ENCODE data around the gene NEIL3.

NEIL3 gene

DNA sequence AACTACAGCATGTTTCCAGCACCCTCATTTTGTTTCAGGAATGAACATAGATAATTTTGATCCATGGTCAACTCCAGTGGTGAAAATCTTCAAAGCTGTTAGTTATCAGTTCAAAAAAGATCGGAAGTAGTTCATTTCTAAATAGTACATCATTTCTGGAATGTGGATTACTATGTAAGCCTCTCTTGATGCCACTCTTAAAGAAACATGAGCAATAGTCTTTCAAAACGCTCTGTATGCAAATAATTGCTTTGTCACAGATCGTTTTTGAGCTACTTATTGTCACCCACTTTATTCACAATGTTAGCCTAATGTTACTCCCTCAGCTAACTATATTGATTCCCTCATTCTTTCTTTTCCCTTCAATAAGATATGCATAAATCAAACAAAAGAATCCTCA, 65.7 kb downstream of the NEIL3 start:
- Histone ChIP-seq H3K36me3 (ENCODE audit: control insufficient read depth, insufficient read depth, low read length) (no peaks in the 10 kb centered on the region), H4K8ac (ENCODE audit: low read depth, low read length) (no peak overlapping the region), H2BK5ac (ENCODE audit: low read length) (no peak overlapping the region)

DNA sequence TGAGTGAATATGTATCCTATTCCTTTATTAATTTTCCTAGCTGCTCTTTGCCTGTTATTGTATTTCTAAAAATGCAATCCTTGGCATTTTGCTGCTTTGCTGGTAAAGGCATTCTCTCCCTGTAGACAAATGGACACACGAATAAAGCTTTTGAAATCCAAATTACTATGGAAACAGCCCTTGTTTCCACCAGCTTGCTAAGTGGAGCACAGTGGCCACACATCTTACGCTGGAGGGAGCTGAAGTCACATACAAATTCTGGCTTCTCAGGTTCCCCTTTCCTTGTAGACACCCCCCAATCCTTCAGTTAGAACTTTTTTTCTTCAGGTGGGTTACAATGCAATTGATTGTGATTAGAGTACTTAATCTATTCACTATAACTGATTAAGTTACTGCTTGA, 66.3 kb downstream of the NEIL3 start:
- no CpG with 5 or more reads among the region's 2 CpGs for WGBS (ENCODE audit: extremely low coverage, insufficient coverage, low lambda C conversion rate)
- Histone ChIP-seq H3K9ac (ENCODE audit: low read length) (no peak overlapping the region), H3K4me3 (ENCODE audit: low read length) (no peak overlapping the region), H4K5ac (ENCODE audit: low read length) (no peak overlapping the region), H3K27me3 (ENCODE audit: insufficient read depth, low read length, poor library complexity) (no peaks in the 10 kb centered on the region), H3K4me2 (ENCODE audit: low read length) (no peak overlapping the region), H2BK15ac (replicated peaks; ENCODE audit: low read depth) (no peak overlapping the region), H2BK120ac (ENCODE audit: low read depth, low read length) (no peak overlapping the region), H2BK5ac (ENCODE audit: low read length) (no peak overlapping the region), H2AK5ac (ENCODE audit: low read length) (no peak overlapping the region), H3K36me3 (ENCODE audit: control insufficient read depth, insufficient read depth, low read length) (no peaks in the 10 kb centered on the region), H3K4ac (ENCODE audit: low read depth, low read length) (no peak overlapping the region), H4K8ac (ENCODE audit: low read depth, low read length) (no peak overlapping the region), H3K4me1 (ENCODE audit: control insufficient read depth, low read depth, low read length) (no peaks in the 10 kb centered on the region), H3K23ac (ENCODE audit: low read length) (no peak overlapping the region), H3K56ac (ENCODE audit: low read length) (no peak overlapping the region), H3K79me1 (ENCODE audit: low read length) (no peaks in the 10 kb centered on the region), H3K18ac (ENCODE audit: low read length) (no peak overlapping the region), H3K27ac (ENCODE audit: low read depth, low read length) (no peak overlapping the region), H3K79me2 (ENCODE audit: control insufficient read depth, insufficient read depth, low read length) (no peaks in the 10 kb centered on the region)
- peak; percentile 47 for DNase-seq

More for the DNA sequence above, 65.7 kb downstream of the NEIL3 start:
- H4K5ac ChIP-seq (ENCODE audit: low read length) = no peak overlapping the region
- WGBS (ENCODE audit: extremely low coverage, insufficient coverage, low lambda C conversion rate) = no CpG with 5 or more reads among the region's 3 CpGs
- H3K23ac ChIP-seq (ENCODE audit: low read length) = no peak overlapping the region
- no peak overlapping the region for H3K18ac ChIP-seq (ENCODE audit: low read length)
- H3K56ac ChIP-seq (ENCODE audit: low read length) = no peak overlapping the region
- no peaks in the 10 kb centered on the region for H3K27me3 ChIP-seq (ENCODE audit: insufficient read depth, low read length, poor library complexity)
- no peaks in the 10 kb centered on the region for H3K79me2 ChIP-seq (ENCODE audit: control insufficient read depth, insufficient read depth, low read length)
- no peaks in the 10 kb centered on the region for H3K79me1 ChIP-seq (ENCODE audit: low read length)
- H2BK120ac ChIP-seq (ENCODE audit: low read depth, low read length) = no peak overlapping the region
- H3K27ac ChIP-seq (ENCODE audit: low read depth, low read length) = no peak overlapping the region
- no peak overlapping the region for H3K4me3 ChIP-seq (ENCODE audit: low read length)
- no peak for DNase-seq
- H3K4me2 ChIP-seq (ENCODE audit: low read length) = no peak overlapping the region
- no peak overlapping the region for H2AK5ac ChIP-seq (ENCODE audit: low read length)
- H2BK15ac ChIP-seq (replicated peaks; ENCODE audit: low read depth) = no peak overlapping the region
- no peak overlapping the region for H3K4ac ChIP-seq (ENCODE audit: low read depth, low read length)
- H3K4me1 ChIP-seq (ENCODE audit: control insufficient read depth, low read depth, low read length) = no peaks in the 10 kb centered on the region
- no peak overlapping the region for H3K9ac ChIP-seq (ENCODE audit: low read length)

DNA sequence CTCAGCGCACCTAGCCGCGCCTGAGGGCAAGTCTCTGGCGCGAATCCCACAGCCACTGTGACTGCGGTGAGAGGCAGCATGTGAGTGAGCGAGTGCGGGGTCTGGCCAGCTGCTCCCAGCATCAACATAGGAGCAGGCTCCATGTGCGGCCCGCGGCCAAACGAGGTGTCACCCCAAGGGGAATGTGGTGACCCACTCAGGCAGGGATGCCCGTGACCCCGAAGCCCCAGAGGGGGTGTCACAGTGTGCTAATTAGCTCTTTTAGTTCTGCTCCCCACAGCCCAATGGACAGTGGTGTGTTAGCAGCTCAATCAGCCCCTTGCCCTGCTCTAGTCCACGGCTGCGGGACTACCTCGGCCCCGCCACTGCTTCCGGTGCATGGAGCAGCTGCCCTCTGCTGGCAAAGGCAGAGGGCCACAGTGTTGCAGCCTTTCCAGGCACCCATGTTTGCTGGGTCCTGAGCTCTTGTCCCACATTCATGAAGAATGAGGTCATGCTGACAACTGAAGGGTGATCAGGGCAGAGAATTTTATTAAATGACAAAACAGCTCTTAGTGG, 71.1 kb downstream of the NEIL3 start:
- Histone ChIP-seq H3K23ac (ENCODE audit: low read length) (peak overlapping the region; percentile 30), H3K4ac (ENCODE audit: low read depth, low read length) (no peak overlapping the region), H3K9ac (ENCODE audit: low read length) (no peak overlapping the region), H2AK5ac (ENCODE audit: low read length) (no peak overlapping the region), H3K36me3 (ENCODE audit: control insufficient read depth, insufficient read depth, low read length) (no peaks in the 10 kb centered on the region), H4K8ac (ENCODE audit: low read depth, low read length) (no peak overlapping the region), H3K27me3 (ENCODE audit: insufficient read depth, low read length, poor library complexity) (no peaks in the 10 kb centered on the region), H3K4me2 (ENCODE audit: low read length) (no peak overlapping the region), H3K27ac (ENCODE audit: low read depth, low read length) (no peak overlapping the region), H3K56ac (ENCODE audit: low read length) (no peak overlapping the region), H3K18ac (ENCODE audit: low read length) (no peak overlapping the region), H3K79me2 (ENCODE audit: control insufficient read depth, insufficient read depth, low read length) (no peaks in the 10 kb centered on the region), H2BK15ac (replicated peaks; ENCODE audit: low read depth) (no peak overlapping the region), H2BK5ac (ENCODE audit: low read length) (no peak overlapping the region), H2BK120ac (ENCODE audit: low read depth, low read length) (no peak overlapping the region), H4K5ac (ENCODE audit: low read length) (no peak overlapping the region), H3K79me1 (ENCODE audit: low read length) (no peaks in the 10 kb centered on the region), H3K4me3 (ENCODE audit: low read length) (no peak overlapping the region), H3K4me1 (ENCODE audit: control insufficient read depth, low read depth, low read length) (no peaks in the 10 kb centered on the region)
- peak; percentile 91 for DNase-seq
- no CpG with 5 or more reads among the region's 19 CpGs for WGBS (ENCODE audit: extremely low coverage, insufficient coverage, low lambda C conversion rate)

DNA sequence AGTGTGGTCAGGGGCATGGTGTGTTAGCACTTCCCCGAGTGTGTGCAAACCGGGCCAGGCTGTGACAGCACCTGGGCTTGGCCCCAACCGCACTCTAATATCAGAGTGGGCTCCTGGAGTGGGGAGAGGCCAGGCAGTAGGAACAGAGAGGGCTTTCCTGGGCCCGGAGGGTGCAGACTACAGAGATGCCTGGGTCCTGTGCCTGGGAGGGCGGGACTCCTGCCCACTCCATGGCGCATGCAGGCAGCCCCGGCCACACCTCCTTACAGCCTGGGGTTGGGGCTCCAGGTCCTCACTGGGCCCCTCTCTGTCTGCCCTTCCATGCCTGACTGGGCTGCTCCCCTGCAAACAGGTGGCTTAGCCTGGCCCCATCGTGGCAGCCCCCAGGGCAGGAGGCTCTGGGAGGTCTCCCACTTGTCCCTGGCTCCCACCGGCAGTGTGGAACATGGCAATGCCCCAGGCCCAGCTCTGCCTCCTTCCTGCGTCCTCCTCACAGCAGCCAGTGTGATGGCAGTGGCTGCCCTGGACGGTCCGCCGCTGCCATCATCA, 72.2 kb downstream of the NEIL3 start:
- no peak for DNase-seq
- no CpG with 5 or more reads among the region's 13 CpGs for WGBS (ENCODE audit: extremely low coverage, insufficient coverage, low lambda C conversion rate)
- H3K36me3 ChIP-seq (ENCODE audit: control insufficient read depth, insufficient read depth, low read length) = no peaks in the 10 kb centered on the region
- H2BK120ac ChIP-seq (ENCODE audit: low read depth, low read length) = no peak overlapping the region
- H2BK15ac ChIP-seq (replicated peaks; ENCODE audit: low read depth) = no peak overlapping the region
- H3K56ac ChIP-seq (ENCODE audit: low read length) = no peak overlapping the region
- H3K4me1 ChIP-seq (ENCODE audit: control insufficient read depth, low read depth, low read length) = no peaks in the 10 kb centered on the region
- no peak overlapping the region for H3K4me2 ChIP-seq (ENCODE audit: low read length)
- no peak overlapping the region for H3K9ac ChIP-seq (ENCODE audit: low read length)
- H4K5ac ChIP-seq (ENCODE audit: low read length) = no peak overlapping the region
- no peak overlapping the region for H3K27ac ChIP-seq (ENCODE audit: low read depth, low read length)
- H3K4ac ChIP-seq (ENCODE audit: low read depth, low read length) = no peak overlapping the region
- H2AK5ac ChIP-seq (ENCODE audit: low read length) = no peak overlapping the region
- no peak overlapping the region for H4K8ac ChIP-seq (ENCODE audit: low read depth, low read length)
- H3K4me3 ChIP-seq (ENCODE audit: low read length) = no peak overlapping the region
- H3K27me3 ChIP-seq (ENCODE audit: insufficient read depth, low read length, poor library complexity) = no peaks in the 10 kb centered on the region
- H2BK5ac ChIP-seq (ENCODE audit: low read length) = no peak overlapping the region
- no peak overlapping the region for H3K18ac ChIP-seq (ENCODE audit: low read length)
- H3K23ac ChIP-seq (ENCODE audit: low read length) = no peak overlapping the region
- no peaks in the 10 kb centered on the region for H3K79me2 ChIP-seq (ENCODE audit: control insufficient read depth, insufficient read depth, low read length)
- no peaks in the 10 kb centered on the region for H3K79me1 ChIP-seq (ENCODE audit: low read length)

DNA sequence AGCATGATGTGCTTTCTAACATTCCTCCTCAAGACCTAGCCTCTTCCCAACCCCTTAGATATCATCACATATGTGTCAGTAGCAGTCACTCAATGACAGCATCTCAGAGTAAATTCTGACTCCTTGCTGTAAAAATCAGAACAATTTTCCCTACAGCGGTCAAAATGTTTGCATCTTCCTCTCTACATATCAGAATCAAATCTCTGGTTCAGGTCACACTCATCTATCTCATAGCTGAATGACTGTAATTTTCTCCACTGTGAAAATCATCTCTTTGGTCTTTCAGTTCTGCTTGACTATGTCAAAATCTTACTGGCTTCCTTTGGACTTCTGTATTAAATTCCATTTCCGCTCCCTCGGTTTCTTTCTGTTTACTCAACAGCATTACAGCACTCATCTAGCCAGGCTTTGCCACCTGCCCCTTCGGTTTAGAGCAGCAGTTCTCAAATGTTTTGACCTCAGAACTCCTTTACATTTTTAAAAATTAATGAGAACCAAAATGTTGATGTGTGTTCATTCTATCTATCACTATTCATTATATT, 75.3 kb downstream of the NEIL3 start:
- no peak overlapping the region for H2BK15ac ChIP-seq (replicated peaks; ENCODE audit: low read depth)
- H3K9ac ChIP-seq (ENCODE audit: low read length) = no peak overlapping the region
- H3K23ac ChIP-seq (ENCODE audit: low read length) = no peak overlapping the region
- no peak overlapping the region for H3K56ac ChIP-seq (ENCODE audit: low read length)
- no peak overlapping the region for H2BK5ac ChIP-seq (ENCODE audit: low read length)
- DNase-seq = no peak
- H2AK5ac ChIP-seq (ENCODE audit: low read length) = no peak overlapping the region
- WGBS (ENCODE audit: extremely low coverage, insufficient coverage, low lambda C conversion rate) = no CpG with 5 or more reads among the region's 4 CpGs
- no peak overlapping the region for H3K4ac ChIP-seq (ENCODE audit: low read depth, low read length)
- no peak overlapping the region for H3K4me2 ChIP-seq (ENCODE audit: low read length)
- no peak overlapping the region for H3K27ac ChIP-seq (ENCODE audit: low read depth, low read length)
- H3K79me1 ChIP-seq (ENCODE audit: low read length) = no peaks in the 10 kb centered on the region
- H3K27me3 ChIP-seq (ENCODE audit: insufficient read depth, low read length, poor library complexity) = no peaks in the 10 kb centered on the region
- no peak overlapping the region for H3K18ac ChIP-seq (ENCODE audit: low read length)
- H4K5ac ChIP-seq (ENCODE audit: low read length) = no peak overlapping the region
- no peaks in the 10 kb centered on the region for H3K79me2 ChIP-seq (ENCODE audit: control insufficient read depth, insufficient read depth, low read length)
- H3K4me1 ChIP-seq (ENCODE audit: control insufficient read depth, low read depth, low read length) = no peaks in the 10 kb centered on the region
- H4K8ac ChIP-seq (ENCODE audit: low read depth, low read length) = no peak overlapping the region
- H3K36me3 ChIP-seq (ENCODE audit: control insufficient read depth, insufficient read depth, low read length) = no peaks in the 10 kb centered on the region
- no peak overlapping the region for H2BK120ac ChIP-seq (ENCODE audit: low read depth, low read length)
- no peak overlapping the region for H3K4me3 ChIP-seq (ENCODE audit: low read length)

Data from mesendoderm (in vitro differentiated cells).